Lower lobe of right lung (tissue), 2 donors: Measurements from ENCODE around the gene UPB1. TPM values are rescaled to one million over a fixed set of nuclear protein-coding genes. Genes with fewer than 3 reads are reported as not detected.

Experiments used
- ATAC-seq, 2 donors: fragments of 200-7000 bp; cut with Tn5 transposase; one replicate each; pipeline ENCODE4 v1.9.1; 2020 to 2022; ENCODE audit warnings: mild to moderate bottlenecking in 2 of 2, moderate library complexity in 2 of 2
- DNase-seq: peaks from one replicate; pipeline ENCODE4 v3.0.0-alpha.2; 2020
- H3K27ac ChIP-seq: fragments of 200-600 bp; one replicate; pipeline ENCODE4 v1.8.0; 2022
- H3K27me3 ChIP-seq: fragments of 200-600 bp; one replicate; pipeline ENCODE4 v1.8.0; 2022; ENCODE audit warnings: low read depth
- H3K36me3 ChIP-seq: fragments of 200-600 bp; one replicate; pipeline ENCODE4 v1.8.0; 2022; ENCODE audit warnings: mild to moderate bottlenecking
- H3K4me1 ChIP-seq: fragments of 200-600 bp; one replicate; pipeline ENCODE4 v1.8.0; 2022
- H3K4me3 ChIP-seq: fragments of 200-600 bp; one replicate; pipeline ENCODE4 v1.8.0; 2022; ENCODE audit warnings: mild to moderate bottlenecking
- H3K9me3 ChIP-seq: fragments of 200-600 bp; one replicate; pipeline ENCODE4 v1.8.0; 2022
- CTCF ChIP-seq: fragments of 200-600 bp; IDR thresholded peaks from one replicate; pipeline ENCODE4 v1.8.0; 2022; ENCODE audit warnings: antibody characterized with exemption, mild to moderate bottlenecking
- intact Hi-C: fragments of 100-400 bp; cut with DNase I; formaldehyde crosslinking; loops from one replicate; pipeline ENCODE4 v1.11.0; 2022
- total RNA-seq: library from RNA; stranded (reverse); fragmentation: NEBNext Ultra II Directional; extraction: Animal tissue kit (Norgen Biotek cat#: 25700); gene quantifications from one replicate; pipeline ENCODE4 v1.2.1, GENCODE V29; 2021
- donor health status: DM: no; HTN: yes; CAD: no; lungs with severe emphysema.

Gene UPB1
- total RNA-seq, 1 donor from 2014 or later = 1.2 TPM

GRCh38 chr22:24500277-24500820, 5.2 kb downstream of the UPB1 start:
- TF ChIP-seq CTCF = no peak
- Histone ChIP-seq H3K9me3 (no peaks in the 10 kb centered on the region), H3K36me3 (no peaks in the 10 kb centered on the region), H3K4me1 (peaks cover 16% of the 10 kb centered on the region), H3K27me3 (peaks cover 6% of the 10 kb centered on the region), H3K27ac (no peak overlapping the region), H3K4me3 (no peak overlapping the region)
- intact Hi-C loops = no loop called here
- ATAC-seq (no peak), DNase-seq (no peak)

DNA sequence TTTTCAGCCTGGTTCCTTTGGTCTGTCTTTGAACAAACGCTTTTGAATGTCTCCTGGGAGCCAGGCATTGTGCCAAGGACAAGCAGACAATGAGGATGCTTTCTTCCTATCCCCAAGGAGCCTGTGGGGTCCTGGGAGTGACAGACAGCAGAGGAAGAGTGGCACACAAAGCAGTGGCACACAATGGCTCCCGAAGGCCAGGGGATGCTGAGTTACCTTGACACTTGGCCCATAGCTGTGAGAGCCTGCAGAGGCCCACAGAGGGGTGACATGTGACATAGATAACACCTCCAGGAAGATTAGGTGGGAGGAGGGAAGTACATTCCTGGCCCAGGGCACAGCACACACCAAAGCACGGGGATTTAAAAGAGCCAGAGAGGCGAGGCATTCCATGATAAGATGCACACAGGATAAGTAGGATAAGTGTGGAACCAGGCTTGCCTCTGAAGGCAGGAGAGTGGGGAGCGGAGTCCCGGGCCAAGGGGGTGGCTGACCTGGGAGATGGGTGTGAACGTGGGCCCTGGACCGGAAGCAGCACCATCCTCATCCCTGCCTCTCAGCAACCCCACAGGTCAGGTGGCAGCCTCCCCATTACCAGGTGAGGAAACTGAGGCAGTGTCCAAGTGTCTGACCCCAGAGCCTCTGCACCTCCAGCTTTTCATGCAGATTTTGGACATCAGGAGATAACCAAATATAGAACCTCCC, 6.3 kb downstream of the UPB1 start:
- Histone ChIP-seq H3K27ac (no peak overlapping the region), H3K36me3 (no peaks in the 10 kb centered on the region), H3K9me3 (no peaks in the 10 kb centered on the region), H3K4me3 (no peak overlapping the region), H3K4me1 (peaks cover 23% of the 10 kb centered on the region), H3K27me3 (no peaks in the 10 kb centered on the region)
- TF ChIP-seq CTCF = no peak
- ATAC-seq (no peak), DNase-seq (no peak)
- intact Hi-C loops = no loop called here

DNA sequence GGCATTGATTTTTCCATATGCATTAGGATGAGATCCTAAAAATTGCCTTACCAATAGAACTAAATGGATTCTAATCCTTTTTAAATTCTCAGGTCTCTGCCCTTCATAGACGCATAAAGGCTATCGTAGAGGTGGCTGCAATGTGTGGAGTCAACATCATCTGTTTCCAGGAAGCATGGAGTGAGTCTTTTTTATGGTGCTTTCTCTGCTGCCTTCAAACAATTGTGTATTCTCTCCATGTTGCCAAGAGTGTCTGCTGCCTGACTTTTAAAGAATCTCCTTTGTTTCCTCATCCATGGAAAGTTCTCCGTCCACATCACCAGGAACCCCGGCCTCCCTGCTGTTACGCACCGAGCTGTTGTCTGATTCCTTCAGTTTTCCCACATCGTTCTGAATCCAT, 6.9 kb downstream of the UPB1 start:
- no peak for TF ChIP-seq CTCF
- ATAC-seq (no peak), DNase-seq (no peak)
- intact Hi-C loops = no loop called here
- H3K27me3 ChIP-seq = no peaks in the 10 kb centered on the region
- peaks cover 29% of the 10 kb centered on the region for H3K4me1 ChIP-seq
- no peaks in the 10 kb centered on the region for H3K9me3 ChIP-seq
- H3K4me3 ChIP-seq = no peak overlapping the region
- H3K36me3 ChIP-seq = no peaks in the 10 kb centered on the region
- no peak overlapping the region for H3K27ac ChIP-seq

DNA sequence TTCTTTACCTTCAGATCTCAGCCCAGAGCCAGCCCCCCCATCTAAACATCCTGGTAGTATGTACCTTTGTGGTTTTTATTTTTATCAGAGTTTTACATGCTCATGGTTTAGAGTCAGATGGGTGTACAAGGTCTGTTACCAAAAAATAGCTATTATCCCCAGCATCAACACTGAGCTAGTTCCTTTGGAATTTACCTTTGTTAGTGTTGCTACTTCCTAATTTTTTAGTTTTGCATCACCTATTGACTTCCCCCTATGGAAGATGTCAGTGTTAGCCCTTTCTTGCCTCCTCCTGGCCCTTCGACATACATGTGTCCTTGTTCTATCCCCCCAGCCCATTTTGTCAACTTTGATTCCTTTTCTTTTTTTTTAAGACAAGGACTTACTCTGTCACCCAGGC, 7.4 kb downstream of the UPB1 start:
- no peak for DNase-seq
- no peaks in the 10 kb centered on the region for H3K36me3 ChIP-seq
- no peaks in the 10 kb centered on the region for H3K9me3 ChIP-seq
- ATAC-seq = no peak
- no peak overlapping the region for H3K4me3 ChIP-seq
- H3K27ac ChIP-seq = no peak overlapping the region
- TF ChIP-seq CTCF = no peak
- H3K4me1 ChIP-seq = peaks cover 34% of the 10 kb centered on the region
- intact Hi-C loops = no loop called here
- H3K27me3 ChIP-seq = no peaks in the 10 kb centered on the region

DNA sequence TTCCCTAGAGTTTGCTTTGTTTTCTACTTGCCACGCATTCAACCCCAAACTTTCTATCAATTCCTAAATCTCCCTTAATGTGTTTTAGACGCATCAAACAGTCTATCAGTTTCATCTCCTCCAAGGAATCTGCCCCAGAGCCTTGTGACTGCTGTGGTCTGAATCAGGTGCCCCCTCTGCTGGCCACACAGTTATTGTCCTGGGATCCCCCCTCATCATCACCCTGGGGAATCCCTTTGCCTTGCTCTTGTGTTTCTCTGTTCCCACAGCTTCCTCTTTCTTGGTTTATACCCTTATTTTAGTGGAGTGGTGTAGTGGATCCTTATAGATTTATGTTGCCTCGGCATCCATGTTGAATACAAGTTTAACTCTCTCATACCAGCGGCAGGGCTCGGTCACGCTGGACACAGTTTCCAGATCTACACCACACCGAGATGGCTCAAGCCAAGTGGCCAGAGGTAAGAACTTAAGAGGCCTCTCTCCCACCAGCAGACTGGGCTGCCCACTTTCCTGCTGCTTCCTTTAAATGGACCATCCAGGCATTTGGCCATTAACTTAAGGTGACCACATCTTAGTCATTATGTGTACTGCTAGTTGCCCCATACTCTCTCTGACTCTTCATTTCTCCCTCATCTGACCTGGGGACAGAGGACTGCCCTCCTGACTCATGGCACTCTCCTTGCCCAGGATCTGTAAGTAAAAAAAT, 8.2 kb downstream of the UPB1 start:
- peak; percentile 69 to 70 for ATAC-seq
- intact Hi-C loops = no loop called here
- DNase-seq = peak; percentile 64
- TF ChIP-seq CTCF = peak; percentile 66
- H3K4me1 ChIP-seq = peaks cover 41% of the 10 kb centered on the region
- H3K4me3 ChIP-seq = no peak overlapping the region
- no peaks in the 10 kb centered on the region for H3K9me3 ChIP-seq
- no peaks in the 10 kb centered on the region for H3K36me3 ChIP-seq
- no peak overlapping the region for H3K27ac ChIP-seq
- H3K27me3 ChIP-seq = no peaks in the 10 kb centered on the region
